Activated T-helper 1 cell treated with anti-CD3 and anti-CD28 coated beads, Interleukin-12 subunit alpha, Interleukin-12 subunit beta, Interleukin-2, Interleukin-4 antibody, amounts not matched to agents 30 ng/mL and 10 ng/mL and 1 ng/mL, durations not matched to agents 14 hours and 24 hours and 36 hours (primary cell): ENCODE results near the gene COL4A2. TPM values are rescaled to one million over a fixed set of nuclear protein-coding genes. Genes with fewer than 3 reads are reported as not detected.

ENCODE experiments used
- DNase-seq: peaks from one replicate; pipeline ENCODE4 v3.0.0; 2021; ENCODE audit warnings: low spot score
- H3K27ac Mint-ChIP-seq: one replicate; pipeline ENCODE4 v1.8.0; 2021; ENCODE audit warnings: mild to moderate bottlenecking, mixed read lengths
- H3K27me3 Mint-ChIP-seq: one replicate; pipeline ENCODE4 v1.8.0; 2022; ENCODE audit warnings: mild to moderate bottlenecking, moderate library complexity, mixed read lengths; ENCODE audit not compliant: insufficient read depth
- H3K36me3 Mint-ChIP-seq: one replicate; pipeline ENCODE4 v1.8.0; 2021; ENCODE audit warnings: low read depth, mixed read lengths
- H3K4me1 Mint-ChIP-seq: one replicate; pipeline ENCODE4 v1.8.0; 2021; ENCODE audit warnings: low read depth, mixed read lengths
- H3K4me3 Mint-ChIP-seq: one replicate; pipeline ENCODE4 v1.8.0; 2021; ENCODE audit warnings: mild to moderate bottlenecking, moderate library complexity, mixed read lengths
- H3K9me3 Mint-ChIP-seq: one replicate; pipeline ENCODE4 v1.8.0; 2021; ENCODE audit warnings: mixed read lengths
- intact Hi-C: fragments of 100-400 bp; cut with micrococcal nuclease; formaldehyde crosslinking; loops from one replicate; pipeline ENCODE4 v1.15.1; 2024
- total RNA-seq: library from RNA; stranded (reverse); gene quantifications from 2 replicates; pipeline ENCODE4 v1.2.3, GENCODE V29; 2022

The COL4A2 gene
- total RNA-seq, 1 donor from 2014 or later, result not detected

DNA sequence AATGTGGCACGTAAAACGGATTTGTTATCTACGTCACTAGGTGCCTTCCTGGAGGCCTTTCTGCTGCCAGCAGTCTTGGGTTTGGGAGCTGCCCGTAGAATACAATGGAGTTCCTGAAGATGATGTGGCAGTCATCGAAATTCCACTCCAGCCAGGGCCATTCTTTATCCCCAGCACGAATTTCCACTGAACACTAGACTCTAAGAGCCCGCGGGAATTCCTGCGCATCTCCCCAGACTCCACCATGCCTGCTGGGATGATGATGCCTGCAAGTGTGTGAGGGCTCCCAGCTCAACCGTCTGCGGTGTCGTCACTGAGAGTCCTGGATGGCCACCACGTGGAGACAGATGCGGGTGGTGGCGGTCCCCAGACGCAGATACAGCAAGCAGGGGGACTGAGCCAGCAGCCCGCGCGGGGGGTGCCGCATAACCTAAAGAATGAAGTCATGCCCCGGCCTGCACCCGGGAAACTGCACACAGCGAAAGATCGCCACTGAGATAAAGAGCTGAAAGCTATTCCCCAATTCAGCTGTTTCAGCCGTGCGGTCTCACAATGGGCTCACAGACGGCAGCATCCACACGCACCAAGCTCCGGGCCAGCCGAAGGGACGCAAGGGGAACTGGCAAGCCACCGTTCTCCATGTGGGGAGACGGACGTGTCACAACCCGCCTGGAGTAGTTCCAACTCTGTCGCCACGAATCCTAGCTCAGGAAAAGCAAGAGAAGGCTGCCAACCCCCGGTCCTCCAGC, 41.2 kb upstream of the COL4A2 start:
- intact Hi-C loops, result no loop called here

DNA sequence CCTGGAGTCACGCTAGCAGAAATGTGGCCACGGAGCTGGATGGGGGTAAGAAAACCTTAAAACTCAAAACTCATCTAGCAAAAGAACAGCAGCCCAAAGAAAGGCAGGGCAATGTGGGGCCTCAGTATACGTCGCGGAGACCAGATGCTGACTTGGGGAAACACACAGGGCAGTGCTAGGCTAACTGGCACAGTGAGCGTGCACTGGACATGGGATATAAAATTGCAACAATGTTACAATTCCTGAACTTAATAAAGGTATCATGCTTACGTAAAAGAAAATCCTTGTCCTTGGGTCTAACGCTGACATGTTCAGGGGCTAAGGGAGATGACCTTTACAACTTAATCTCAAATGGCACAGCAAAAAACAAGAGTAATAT, 40.7 kb upstream of the COL4A2 start:
- no peak overlapping the region for H3K27ac Mint-ChIP-seq
- H3K4me1 Mint-ChIP-seq, result no peaks in the 10 kb centered on the region
- H3K36me3 Mint-ChIP-seq, result no peaks in the 10 kb centered on the region
- DNase-seq, result no peak
- H3K9me3 Mint-ChIP-seq, result no peaks in the 10 kb centered on the region
- no peak overlapping the region for H3K4me3 Mint-ChIP-seq
- intact Hi-C loops, result no loop called here
- peaks cover 8% of the 10 kb centered on the region for H3K27me3 Mint-ChIP-seq

More for the DNA sequence above, 41.2 kb upstream of the COL4A2 start:
- peaks cover 8% of the 10 kb centered on the region for H3K27me3 Mint-ChIP-seq
- no peaks in the 10 kb centered on the region for H3K4me1 Mint-ChIP-seq
- DNase-seq, result no peak
- H3K9me3 Mint-ChIP-seq, result no peaks in the 10 kb centered on the region
- no peak overlapping the region for H3K4me3 Mint-ChIP-seq
- no peaks in the 10 kb centered on the region for H3K36me3 Mint-ChIP-seq
- no peak overlapping the region for H3K27ac Mint-ChIP-seq

DNA sequence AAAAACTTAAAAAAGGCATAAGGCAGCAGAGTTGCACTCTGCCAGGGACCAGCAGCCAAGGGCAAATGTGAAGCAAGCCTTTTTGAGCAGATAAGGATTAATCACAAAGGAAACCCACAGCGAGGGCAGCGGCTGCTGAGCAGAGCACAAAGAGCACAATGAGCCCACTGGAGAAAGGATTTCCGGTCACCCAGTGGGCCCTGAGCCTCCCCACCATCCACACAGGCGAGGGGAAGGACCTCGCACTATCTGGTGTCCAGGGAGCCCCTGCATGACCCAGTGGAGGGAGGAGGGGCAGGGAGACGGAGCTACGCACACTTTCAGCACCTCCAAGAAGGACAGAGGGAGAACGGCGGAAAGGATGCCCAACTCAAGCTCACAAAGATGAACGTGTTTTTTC, 40.1 kb upstream of the COL4A2 start:
- peaks cover 8% of the 10 kb centered on the region for H3K27me3 Mint-ChIP-seq
- H3K27ac Mint-ChIP-seq, result no peak overlapping the region
- H3K9me3 Mint-ChIP-seq, result no peaks in the 10 kb centered on the region
- no peak overlapping the region for H3K4me3 Mint-ChIP-seq
- H3K36me3 Mint-ChIP-seq, result no peaks in the 10 kb centered on the region
- no peak for DNase-seq
- intact Hi-C loops, result no loop called here
- H3K4me1 Mint-ChIP-seq, result no peaks in the 10 kb centered on the region

DNA sequence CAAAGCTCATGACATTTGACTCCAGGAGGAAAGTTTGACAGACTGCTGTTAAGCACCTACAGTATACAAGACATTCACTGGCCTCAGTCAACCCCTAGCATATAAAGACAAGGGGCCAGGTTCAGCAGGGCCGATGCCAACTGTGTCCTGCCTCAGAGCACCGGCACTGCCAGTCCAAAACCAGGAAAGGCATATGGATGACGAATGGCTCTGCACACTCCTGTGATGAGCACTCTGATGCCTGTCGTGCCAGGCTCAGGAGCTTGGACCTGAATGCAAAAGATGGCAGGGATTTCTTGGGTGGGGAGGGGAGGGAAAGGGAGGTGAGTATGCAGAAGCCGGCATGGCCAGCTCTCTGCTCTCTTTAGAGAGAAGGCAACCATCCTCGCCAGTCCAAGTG, 39.0 kb upstream of the COL4A2 start:
- Mint-ChIP-seq H3K4me1 (no peaks in the 10 kb centered on the region), H3K4me3 (no peak overlapping the region), H3K27ac (no peak overlapping the region), H3K9me3 (no peaks in the 10 kb centered on the region), H3K27me3 (peaks cover 3% of the 10 kb centered on the region), H3K36me3 (no peaks in the 10 kb centered on the region)
- DNase-seq, result no peak
- intact Hi-C loops, result no loop called here

- Mint-ChIP-seq H3K27me3 (peaks cover 2% of the 10 kb centered on the region), H3K4me3 (no peak overlapping the region), H3K27ac (no peak overlapping the region), H3K36me3 (no peaks in the 10 kb centered on the region), H3K4me1 (no peaks in the 10 kb centered on the region), H3K9me3 (no peaks in the 10 kb centered on the region)
- DNase-seq, result no peak
- intact Hi-C loops, result no loop called here
Observed at GRCh38 chr13:110268576-110269185, 38.4 kb upstream of the COL4A2 start.

DNA sequence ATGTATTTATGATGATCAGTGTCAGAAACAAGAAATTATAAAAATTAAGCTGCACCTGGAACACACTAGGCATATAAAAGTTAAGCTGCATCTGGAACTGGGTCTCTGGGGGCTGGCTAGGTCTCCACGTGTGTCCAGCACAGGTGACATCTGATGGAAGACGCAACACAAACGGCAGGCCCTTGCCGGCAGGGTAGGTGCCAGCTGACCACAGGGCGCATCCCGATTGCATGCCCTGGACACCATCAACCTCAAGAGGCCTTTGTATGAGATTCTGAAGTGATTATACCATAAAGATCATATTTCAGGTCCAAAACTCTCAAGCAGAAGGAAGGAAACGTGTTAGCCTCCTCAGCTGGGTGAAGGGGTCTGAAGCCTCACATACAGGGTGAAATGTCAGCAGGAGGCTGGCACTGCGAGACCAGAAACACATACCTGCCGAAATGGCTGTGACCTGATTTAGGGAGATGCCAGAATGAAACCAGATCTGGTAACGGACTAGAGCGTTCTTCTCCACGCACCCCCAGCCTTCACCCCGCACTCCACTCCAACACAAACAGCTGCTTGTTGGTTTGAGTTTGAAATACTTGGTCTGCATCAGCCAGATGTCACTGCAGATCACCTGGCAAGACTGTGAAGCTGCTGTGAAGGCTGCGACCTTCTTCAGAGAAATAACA, 37.4 kb upstream of the COL4A2 start:
- Mint-ChIP-seq H3K4me3 (no peak overlapping the region), H3K9me3 (no peaks in the 10 kb centered on the region)

DNA sequence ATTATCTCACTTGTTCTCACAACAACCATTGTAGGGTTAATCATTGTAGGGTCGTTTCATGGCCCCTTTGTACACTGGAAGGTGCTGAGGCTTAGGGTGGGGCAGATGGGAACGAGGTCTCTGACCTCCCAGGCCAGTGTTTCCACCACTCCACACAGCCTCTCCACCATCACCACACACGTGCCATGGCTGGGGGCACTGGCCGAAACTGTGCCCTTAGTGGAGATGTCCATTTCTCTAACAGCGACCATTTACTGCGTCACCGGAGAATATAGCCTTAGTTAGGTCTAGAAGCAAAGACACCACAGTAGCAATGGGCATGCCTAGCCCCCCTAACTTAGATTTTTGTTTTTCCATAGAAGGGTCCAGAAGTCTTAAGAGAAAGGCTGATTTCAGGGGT, 36.6 kb upstream of the COL4A2 start:
- no peaks in the 10 kb centered on the region for H3K4me1 Mint-ChIP-seq
- H3K27me3 Mint-ChIP-seq, result peaks cover 2% of the 10 kb centered on the region
- H3K27ac Mint-ChIP-seq, result no peak overlapping the region
- intact Hi-C loops, result no loop called here
- H3K9me3 Mint-ChIP-seq, result no peaks in the 10 kb centered on the region
- DNase-seq, result no peak
- no peak overlapping the region for H3K4me3 Mint-ChIP-seq
- H3K36me3 Mint-ChIP-seq, result no peaks in the 10 kb centered on the region

More for the DNA sequence above, 37.4 kb upstream of the COL4A2 start:
- H3K27ac Mint-ChIP-seq, result no peak overlapping the region
- no peaks in the 10 kb centered on the region for H3K4me1 Mint-ChIP-seq
- no peak for DNase-seq
- peaks cover 2% of the 10 kb centered on the region for H3K27me3 Mint-ChIP-seq
- no peaks in the 10 kb centered on the region for H3K36me3 Mint-ChIP-seq
- intact Hi-C loops, result no loop called here

GRCh38 chr13:110271313-110271712, 35.8 kb upstream of the COL4A2 start:
- Mint-ChIP-seq H3K27me3 (peaks cover 6% of the 10 kb centered on the region), H3K27ac (no peak overlapping the region), H3K36me3 (no peaks in the 10 kb centered on the region), H3K4me3 (no peak overlapping the region), H3K4me1 (no peaks in the 10 kb centered on the region), H3K9me3 (no peaks in the 10 kb centered on the region)
- no peak for DNase-seq
- intact Hi-C loops, result no loop called here

- Mint-ChIP-seq H3K27ac (no peak overlapping the region), H3K9me3 (no peaks in the 10 kb centered on the region), H3K27me3 (peaks cover 6% of the 10 kb centered on the region), H3K4me3 (no peak overlapping the region), H3K36me3 (no peaks in the 10 kb centered on the region), H3K4me1 (no peaks in the 10 kb centered on the region)
- DNase-seq, result no peak
- intact Hi-C loops, result no loop called here
Observed at GRCh38 chr13:110272227-110272626, 34.9 kb upstream of the COL4A2 start.

DNA sequence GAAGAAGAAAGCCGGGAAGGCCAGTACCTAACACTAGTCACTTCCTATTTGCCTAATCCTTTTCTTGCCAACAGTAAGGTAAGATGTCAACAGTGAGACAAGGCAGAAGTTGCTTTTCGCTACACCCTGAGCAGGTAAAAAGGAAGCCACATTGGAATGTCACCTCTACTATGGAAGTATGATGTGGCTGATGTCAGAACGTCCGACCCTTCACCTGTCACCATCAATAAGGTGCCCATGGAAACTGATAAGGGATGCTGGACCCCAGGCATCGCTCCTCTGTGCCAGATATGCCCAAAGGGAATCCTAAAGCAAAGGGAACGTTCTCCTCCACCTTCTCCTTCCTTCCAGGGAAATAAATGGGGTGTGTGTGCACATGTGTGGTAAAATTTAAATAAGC, 34.4 kb upstream of the COL4A2 start:
- intact Hi-C loops, result no loop called here
- no peak for DNase-seq
- H3K9me3 Mint-ChIP-seq, result no peaks in the 10 kb centered on the region
- H3K4me1 Mint-ChIP-seq, result no peaks in the 10 kb centered on the region
- peaks cover 8% of the 10 kb centered on the region for H3K27me3 Mint-ChIP-seq
- no peaks in the 10 kb centered on the region for H3K36me3 Mint-ChIP-seq
- no peak overlapping the region for H3K27ac Mint-ChIP-seq
- no peak overlapping the region for H3K4me3 Mint-ChIP-seq

DNA sequence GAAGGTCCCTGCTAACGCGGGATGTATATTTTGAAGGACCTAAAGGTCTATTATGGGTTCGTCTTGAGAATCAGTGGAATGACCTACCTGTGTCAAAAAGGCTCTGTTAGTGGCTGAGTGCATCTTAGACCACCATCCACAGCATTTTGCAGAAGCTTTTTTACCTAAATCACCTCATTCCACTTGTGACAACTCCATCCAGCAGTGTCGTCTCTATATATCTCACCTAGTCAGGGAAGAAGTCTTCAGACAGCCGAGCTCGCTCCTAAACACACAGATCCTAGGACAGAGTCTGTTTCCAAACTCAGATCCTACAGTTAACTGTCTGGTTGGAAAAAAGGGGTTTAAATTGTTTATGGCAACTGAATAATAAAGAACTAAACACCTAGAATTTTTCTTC, 33.8 kb upstream of the COL4A2 start:
- no peak overlapping the region for H3K4me3 Mint-ChIP-seq
- H3K36me3 Mint-ChIP-seq, result no peaks in the 10 kb centered on the region
- no peak for DNase-seq
- intact Hi-C loops, result no loop called here
- H3K27ac Mint-ChIP-seq, result no peak overlapping the region
- H3K27me3 Mint-ChIP-seq, result peaks cover 8% of the 10 kb centered on the region
- H3K4me1 Mint-ChIP-seq, result no peaks in the 10 kb centered on the region
- no peaks in the 10 kb centered on the region for H3K9me3 Mint-ChIP-seq

- no peak for DNase-seq
- Mint-ChIP-seq H3K27ac (no peak overlapping the region), H3K4me1 (no peaks in the 10 kb centered on the region), H3K27me3 (peaks cover 6% of the 10 kb centered on the region), H3K9me3 (no peaks in the 10 kb centered on the region), H3K36me3 (no peaks in the 10 kb centered on the region), H3K4me3 (no peak overlapping the region)
- intact Hi-C loops, result no loop called here
Observed at GRCh38 chr13:110274687-110275086, 32.4 kb upstream of the COL4A2 start.

DNA sequence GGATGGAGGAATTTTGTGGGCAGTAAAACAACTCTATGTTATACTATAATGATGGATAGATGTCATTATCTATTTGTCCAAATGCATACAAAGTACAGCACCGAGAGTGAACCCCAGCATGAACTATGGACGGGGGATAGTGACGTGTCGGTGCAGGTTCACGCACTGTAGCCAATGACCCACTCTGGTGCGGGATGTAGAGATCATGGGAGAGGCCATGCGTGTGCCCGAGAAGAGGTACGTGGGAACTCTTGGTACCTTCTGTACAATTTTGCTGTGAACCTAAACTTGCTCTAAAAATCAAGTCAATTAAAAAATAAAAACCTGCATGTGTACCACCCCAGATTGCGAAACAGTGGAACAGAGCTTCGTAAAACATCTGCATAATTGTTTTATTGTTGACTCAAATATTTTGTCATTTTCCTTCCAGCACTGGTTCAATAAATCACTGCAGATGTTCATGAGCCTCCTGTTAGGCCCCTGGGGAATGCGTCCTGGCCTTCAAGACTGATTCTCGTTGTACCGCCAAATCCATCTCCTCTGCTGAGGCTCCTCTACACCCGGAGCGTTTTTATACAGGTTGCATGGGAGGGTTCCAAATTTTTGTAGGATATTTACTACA, 31.0 kb upstream of the COL4A2 start:
- peaks cover 6% of the 10 kb centered on the region for H3K27me3 Mint-ChIP-seq
- no peak overlapping the region for H3K4me3 Mint-ChIP-seq
- no peak overlapping the region for H3K27ac Mint-ChIP-seq
- DNase-seq, result no peak
- peaks cover 4% of the 10 kb centered on the region for H3K9me3 Mint-ChIP-seq
- intact Hi-C loops, result no loop called here
- H3K36me3 Mint-ChIP-seq, result no peaks in the 10 kb centered on the region
- peaks cover 7% of the 10 kb centered on the region for H3K4me1 Mint-ChIP-seq
